Hair follicular keratinocyte (primary cell): ENCODE results near the gene WASHC3. TPM values are rescaled to one million over a fixed set of nuclear protein-coding genes. Genes with fewer than 3 reads are reported as not detected.

ENCODE experiments used
- total RNA-seq: library from RNA; depleted of rRNA; stranded (reverse); fragments of >200 nt; gene quantifications from 2 replicates; pipeline ENCODE4 v1.2.3, GENCODE V29; 2015

The WASHC3 gene
- 84.7 and 85.8 TPM in 2 replicates for total RNA-seq

GRCh38 chr12:102061560-102062418 is at the start of gene WASHC3:
TSS of gene WASHC3 (minus strand) at chr12:102061991. CDS start at chr12:102061962, 29 bp downstream.

Other genes starting within 250 kb of the WASHC3 start
- 23.2 and 25.0 TPM in 2 replicates for gene GNPTAB, start 231.0 kb downstream of the WASHC3 start, total RNA-seq
- gene DRAM1, start 184.4 kb downstream of the WASHC3 start, total RNA-seq, result 12.7 and 14.7 TPM in 2 replicates
- gene NUP37, start 58.1 kb upstream of the WASHC3 start, total RNA-seq, result 32.2 and 66.0 TPM in 2 replicates
- gene PARPBP, start 58.2 kb upstream of the WASHC3 start, total RNA-seq, result 7.8 and 14.8 TPM in 2 replicates
- not detected in 2 replicates for gene PMCH, start 135.8 kb upstream of the WASHC3 start, total RNA-seq